Stimulated activated CD8-positive, alpha-beta memory T cell treated with anti-CD3 and anti-CD28 coated beads, Interleukin-7, amount 100 ng/mL, for 1 hour (primary cell): ENCODE results near the gene DESI1.
"Not testable (repeated sequence)": the region's sequence is repeated elsewhere in the genome, so short reads cannot be mapped to it uniquely, and the experiment has no call there.

Source experiments
- DNase-seq, 2 donors: peaks; one replicate each; pipeline ENCODE4 v3.0.0-alpha.2; 2020; ENCODE audit warnings: low read depth in 2 of 2

Gene DESI1

GRCh38 chr22:41634610-41635009, 13.8 kb upstream of the DESI1 start:
- not testable (repeated sequence) for DNase-seq

- not testable (repeated sequence) for DNase-seq
Observed at GRCh38 chr22:41631615-41632014, 10.8 kb upstream of the DESI1 start.

GRCh38 chr22:41631115-41631514, 10.3 kb upstream of the DESI1 start:
- not testable (repeated sequence) for DNase-seq

GRCh38 chr22:41625577-41625976, 4.7 kb upstream of the DESI1 start:
- DNase-seq = no peak

GRCh38 chr22:41621911-41622179, 1.0 kb upstream of the DESI1 start:
- DNase-seq = no peak

GRCh38 chr22:41621099-41621910, 462 bp upstream of the DESI1 start, which contains the start of gene XRCC6:
TSS of gene XRCC6 (plus strand) at chr22:41621295. CDS start at chr22:41622005, 710 bp downstream.
- DNase-seq = peak; percentile 100

- DNase-seq = no peak
Observed at GRCh38 chr22:41619979-41620588, 759 bp downstream of the DESI1 start.

- DNase-seq = no peak
Observed at GRCh38 chr22:41613456-41613855, 7.4 kb downstream of the DESI1 start.

GRCh38 chr22:41612603-41613306, 8.1 kb downstream of the DESI1 start:
- DNase-seq = no peak

- no peak for DNase-seq
Observed at GRCh38 chr22:41608386-41608785, 12.5 kb downstream of the DESI1 start.

- DNase-seq = no peak
Observed at GRCh38 chr22:41603873-41604332, 16.9 kb downstream of the DESI1 start.

- no peak for DNase-seq
Observed at GRCh38 chr22:41600976-41601375, 19.9 kb downstream of the DESI1 start.

GRCh38 chr22:41598891-41599635, 21.8 kb downstream of the DESI1 start:
- DNase-seq = no peak

GRCh38 chr22:41598081-41598480, 22.8 kb downstream of the DESI1 start:
- DNase-seq = no peak

GRCh38 chr22:41597635-41597953, 23.2 kb downstream of the DESI1 start:
- no peak for DNase-seq

- DNase-seq = no peak
Observed at GRCh38 chr22:41596776-41597634, 23.8 kb downstream of the DESI1 start.

GRCh38 chr22:41595703-41596102, 25.1 kb downstream of the DESI1 start:
- no peak for DNase-seq

- DNase-seq = not testable (repeated sequence)
Observed at GRCh38 chr22:41593336-41593960, 27.4 kb downstream of the DESI1 start.

- DNase-seq = peak; percentile 100
Observed at GRCh38 chr22:41589391-41590241, 31.2 kb downstream of the DESI1 start, which contains the start of gene PMM1. TSS of gene PMM1 (minus strand) at chr22:41589840. CDS start at chr22:41589805, 35 bp downstream.

GRCh38 chr22:41587347-41587723, 33.5 kb downstream of the DESI1 start:
- DNase-seq = no peak
